Medulla oblongata (tissue), 1 donor: ENCODE data around the gene CTAGE15.
"Not testable (repeated sequence)": the region's sequence is repeated elsewhere in the genome, so short reads cannot be mapped to it uniquely, and the experiment has no call there.

Experiments used
- DNase-seq: peaks from one replicate; pipeline ENCODE4 v3.0.0-alpha.2; 2015; ENCODE audit errors: extremely low spot score

Gene CTAGE15, protein sequence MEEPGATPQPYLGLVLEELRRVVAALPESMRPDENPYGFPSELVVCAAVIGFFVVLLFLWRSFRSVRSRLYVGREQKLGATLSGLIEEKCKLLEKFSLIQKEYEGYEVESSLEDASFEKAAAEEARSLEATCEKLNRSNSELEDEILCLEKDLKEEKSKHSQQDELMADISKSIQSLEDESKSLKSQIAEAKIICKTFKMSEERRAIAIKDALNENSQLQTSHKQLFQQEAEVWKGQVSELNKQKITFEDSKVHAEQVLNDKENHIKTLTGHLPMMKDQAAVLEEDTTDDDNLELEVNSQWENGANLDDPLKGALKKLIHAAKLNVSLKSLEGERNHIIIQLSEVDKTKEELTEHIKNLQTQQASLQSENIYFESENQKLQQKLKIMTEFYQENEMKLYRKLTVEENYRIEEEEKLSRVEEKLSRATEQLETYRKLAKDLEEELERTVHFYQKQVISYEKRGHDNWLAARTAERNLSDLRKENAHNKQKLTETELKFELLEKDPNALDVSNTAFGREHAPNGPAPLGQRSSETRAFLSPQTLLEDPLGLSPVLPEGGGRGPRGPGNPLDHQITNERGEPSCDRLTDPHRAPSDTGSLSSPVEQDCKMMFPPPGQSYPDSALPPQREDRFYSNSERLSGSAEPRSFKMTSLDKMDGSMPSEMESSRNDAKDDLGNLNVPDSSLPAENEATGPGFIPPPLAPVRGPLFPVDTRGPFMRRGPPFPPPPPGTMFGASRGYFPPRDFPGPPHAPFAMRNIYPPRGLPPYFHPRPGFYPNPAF

DNA sequence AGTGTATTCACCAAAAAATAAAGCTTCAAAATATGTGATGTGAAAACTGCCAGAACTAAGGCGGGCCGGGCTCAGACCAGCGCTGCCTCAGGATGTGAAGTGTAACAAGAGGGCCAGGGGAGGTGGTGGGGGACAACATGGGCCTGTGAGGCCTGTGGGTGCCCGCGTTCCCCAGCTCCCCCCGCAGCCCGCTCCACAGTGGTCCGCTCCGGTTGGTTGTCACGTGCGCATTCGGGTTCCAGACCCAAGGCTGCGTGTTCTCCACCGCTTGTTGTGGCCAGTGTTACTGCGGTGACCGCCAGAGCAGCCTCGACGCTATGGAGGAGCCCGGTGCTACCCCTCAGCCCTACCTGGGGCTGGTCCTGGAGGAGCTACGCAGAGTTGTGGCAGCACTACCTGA lies at the start of gene CTAGE15:
Gene CTAGE15 (plus strand): TSS at position 301 of the 400 bp plus-strand sequence. CDS start 17 bp downstream, at position 318.
- not testable (repeated sequence) for DNase-seq

DNA sequence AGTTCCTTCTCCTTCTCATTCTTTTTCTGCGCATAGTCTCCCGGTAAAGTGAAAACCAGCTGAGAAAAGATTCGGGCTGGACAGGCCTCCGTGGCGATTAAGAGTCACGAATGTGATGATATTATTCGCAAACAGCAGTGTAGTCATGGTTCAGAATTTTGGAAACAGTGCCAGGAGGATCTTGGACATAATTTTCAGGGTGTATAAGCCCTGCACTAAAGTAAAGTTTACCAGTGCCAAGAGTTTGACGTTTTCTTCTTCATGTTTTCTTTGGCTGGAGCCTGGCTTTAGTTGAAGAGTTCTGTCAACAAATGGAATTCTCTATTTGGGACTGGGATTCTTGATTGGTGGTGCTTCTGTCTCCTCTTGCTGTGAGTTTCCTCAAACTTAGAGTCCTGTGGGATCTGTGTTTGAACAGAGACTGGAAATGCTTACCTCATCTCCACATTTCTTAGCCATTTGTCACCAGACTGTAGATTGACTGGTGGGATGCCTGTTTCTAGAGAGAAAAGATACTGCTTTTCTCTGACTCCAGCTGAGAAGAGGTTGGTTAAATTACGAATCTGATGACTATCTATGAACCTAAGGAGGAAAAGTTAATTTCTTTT lies 49.2 kb upstream of the CTAGE15 start:
- DNase-seq: not testable (repeated sequence)

DNA sequence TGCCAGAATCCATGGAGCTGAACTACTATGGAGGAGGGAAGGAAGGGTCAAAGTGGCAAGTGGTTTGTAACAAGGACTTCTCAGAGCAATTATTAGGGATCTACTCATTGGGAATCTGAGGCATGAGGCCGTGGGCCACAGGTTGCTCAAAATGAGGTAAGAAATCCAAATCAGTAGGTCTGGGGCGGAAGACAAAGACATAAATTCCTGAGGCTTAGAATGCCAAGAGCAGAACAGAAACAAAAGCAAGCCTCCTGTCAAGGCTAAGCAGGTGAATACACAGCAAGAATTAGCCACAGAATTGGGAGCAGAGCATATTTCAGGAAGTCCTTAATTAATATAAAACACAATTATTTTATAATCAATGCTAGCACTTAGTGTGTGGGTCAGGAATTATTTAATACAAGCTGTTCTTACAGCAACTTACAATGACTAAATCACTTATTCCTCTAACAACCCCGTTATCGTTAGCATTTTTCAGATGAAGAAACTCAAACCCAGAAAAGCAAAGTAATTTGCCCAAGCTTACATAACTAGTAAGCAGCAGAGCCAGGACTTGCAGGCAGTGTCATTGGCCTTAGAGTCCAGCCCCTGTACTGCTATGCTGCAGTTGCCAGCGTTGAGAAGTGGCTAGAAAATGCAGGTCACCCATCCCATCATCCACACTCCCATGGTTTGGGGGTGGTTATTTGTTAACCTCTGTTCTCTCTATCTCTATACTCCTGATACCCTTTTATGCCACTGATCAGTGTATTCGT lies 40.3 kb upstream of the CTAGE15 start:
- DNase-seq: not testable (repeated sequence)

DNA sequence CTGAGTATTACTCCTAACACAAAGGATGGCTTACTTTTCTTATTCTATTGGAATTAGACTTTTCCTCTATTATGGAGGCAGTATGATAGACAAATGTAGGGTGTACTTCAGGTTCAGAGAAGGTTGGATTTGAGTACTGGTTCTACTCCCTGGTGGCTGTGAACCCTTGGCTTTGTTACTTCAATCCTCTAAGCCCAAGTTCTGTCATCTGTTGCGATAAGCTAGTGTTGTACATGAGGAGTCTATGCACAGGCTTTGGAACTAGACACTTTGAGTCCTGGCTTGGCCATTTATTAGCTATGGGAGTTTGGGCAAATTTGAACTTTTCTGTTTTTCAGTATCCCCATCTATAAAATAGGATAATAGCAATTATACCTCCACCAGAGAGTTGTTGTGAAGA lies 39.7 kb upstream of the CTAGE15 start:
- DNase-seq: not testable (repeated sequence)

DNA sequence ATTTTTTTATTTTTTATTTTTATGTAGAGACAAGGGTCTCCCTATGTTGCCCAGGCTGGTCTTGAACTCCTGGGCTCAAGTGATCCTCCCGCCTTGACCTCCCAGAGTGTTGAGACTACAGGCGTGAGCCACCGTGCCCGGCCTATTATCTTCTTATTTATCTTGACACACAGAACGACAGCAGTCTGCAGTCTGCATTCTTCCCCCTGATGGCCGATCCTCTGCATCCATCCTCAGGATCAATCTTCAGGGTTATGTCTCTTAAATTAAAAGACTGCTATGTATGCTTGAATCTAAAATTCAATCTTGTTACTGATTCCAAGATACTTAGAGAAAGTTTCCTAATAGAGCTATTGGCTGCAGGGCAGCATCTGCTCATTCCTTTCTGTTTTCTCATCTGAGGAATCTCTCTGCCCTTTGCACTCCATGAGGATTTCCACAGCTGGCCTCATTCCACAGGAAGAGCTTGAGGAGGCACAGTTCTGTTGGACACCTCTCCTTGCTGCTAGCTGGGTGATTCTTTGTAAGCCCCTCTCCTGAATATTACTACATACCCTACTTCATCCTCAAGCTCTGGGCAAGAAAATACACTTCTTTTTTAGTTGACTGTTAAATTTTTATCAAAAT lies 38.3 kb upstream of the CTAGE15 start:
- not testable (repeated sequence) for DNase-seq

DNA sequence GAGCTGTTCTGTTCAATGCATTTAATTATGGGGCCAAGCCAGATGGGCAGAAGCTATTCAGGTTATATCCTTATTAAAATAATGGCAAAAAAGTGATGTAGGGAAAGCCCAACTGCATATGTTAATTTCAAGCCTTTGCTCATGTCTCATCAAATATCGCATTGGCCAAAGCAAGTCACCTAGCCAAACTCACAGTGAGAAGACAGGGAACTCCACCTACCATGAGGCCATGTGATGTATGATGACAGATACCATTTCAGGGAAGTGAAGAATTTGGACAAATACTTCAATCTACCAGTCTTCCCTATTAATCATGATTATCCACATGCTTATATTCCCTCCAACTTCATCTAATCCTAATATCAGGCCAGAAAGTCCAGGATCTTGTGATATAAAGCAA lies 35.2 kb upstream of the CTAGE15 start:
- not testable (repeated sequence) for DNase-seq

DNA sequence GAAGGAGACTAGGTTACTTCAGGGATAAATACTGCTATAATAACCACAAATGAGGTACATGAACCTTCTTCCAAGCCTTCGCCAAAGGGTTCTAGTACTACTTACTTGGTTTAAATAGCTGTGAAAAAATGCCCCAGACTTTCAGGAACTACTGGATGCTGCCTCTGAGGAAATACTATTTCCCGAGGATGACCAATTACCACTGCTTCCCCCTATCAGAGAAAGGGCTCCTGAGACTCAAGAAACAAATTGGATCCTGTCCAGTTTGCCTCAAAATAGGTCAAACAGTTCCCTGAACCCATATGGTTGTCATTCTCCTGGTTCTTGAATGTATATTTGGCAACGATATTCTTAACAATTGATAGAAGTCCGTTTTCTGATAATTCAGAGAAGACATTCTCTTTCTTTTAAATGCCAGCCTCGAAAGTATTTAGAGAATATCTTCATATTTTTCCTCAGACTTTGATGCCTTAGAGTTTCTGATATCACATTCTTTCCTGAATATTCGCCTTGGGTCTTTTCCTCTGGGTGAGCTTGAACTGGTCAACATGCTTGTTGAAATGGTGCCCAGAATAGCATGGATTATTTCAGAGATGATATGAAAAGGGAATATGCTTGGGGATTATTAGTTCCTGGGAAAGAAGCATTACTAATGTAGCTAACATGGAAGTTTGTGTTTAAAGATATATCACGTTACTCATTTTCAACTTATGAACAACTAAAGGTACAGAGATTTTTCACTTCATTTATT lies 28.1 kb upstream of the CTAGE15 start:
- not testable (repeated sequence) for DNase-seq

DNA sequence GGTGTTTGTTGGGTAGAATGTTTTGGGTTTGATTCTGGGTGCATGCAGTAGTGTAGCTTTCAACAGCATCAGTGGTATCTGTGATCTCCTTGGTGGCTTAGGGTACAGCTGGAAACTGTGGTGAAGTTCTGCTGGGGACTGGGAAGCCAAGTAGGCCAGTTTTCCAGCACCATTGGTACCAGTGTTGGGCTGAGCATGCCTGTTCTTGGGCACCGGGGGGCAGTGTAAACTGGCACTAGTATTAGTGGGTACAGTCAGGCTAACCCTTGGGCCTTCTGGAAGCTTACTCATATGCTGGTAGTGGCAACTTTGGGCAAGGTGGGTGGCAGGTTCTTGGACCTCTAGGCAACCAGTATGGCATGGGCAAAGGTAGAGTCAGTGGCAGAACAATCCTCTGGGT lies 15.6 kb upstream of the CTAGE15 start:
- not testable (repeated sequence) for DNase-seq

DNA sequence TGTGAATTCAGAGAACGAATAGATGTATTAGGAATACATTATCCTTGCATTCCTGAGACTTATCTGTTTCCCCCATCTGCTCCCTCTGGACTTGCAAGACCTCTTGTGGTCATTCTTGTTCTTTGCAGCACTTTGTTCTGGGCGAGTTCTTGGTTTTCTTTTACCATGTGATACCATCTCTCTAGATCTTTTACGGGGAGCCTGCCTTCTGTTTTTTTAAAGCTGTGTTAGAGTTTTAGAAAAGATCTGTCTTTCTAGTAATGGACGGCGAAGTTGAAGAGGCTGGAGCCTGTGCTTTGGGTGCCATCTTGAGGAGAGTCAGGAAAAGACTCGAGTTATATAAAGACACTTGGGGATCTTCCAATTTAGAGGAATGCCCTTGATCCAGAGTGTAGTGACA lies 8.3 kb upstream of the CTAGE15 start:
- not testable (repeated sequence) for DNase-seq

DNA sequence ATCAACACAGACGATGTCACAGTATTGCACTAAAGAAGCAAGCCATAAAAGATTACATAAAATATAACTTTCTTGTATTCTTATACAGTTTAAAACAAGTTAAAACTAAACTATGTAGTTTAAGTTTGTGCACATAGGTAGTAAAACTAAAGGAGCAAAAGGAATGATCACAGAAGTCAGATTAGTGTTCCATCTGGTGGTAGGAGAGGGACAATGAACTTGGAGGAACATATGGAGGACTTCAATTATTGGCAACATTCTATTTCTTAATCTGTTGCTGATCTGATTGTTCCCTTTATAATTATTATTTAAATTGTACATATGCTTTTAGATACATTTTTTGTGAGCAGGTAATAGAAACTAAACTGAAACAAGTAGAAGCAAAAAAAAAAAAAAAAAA lies 5.6 kb upstream of the CTAGE15 start:
- not testable (repeated sequence) for DNase-seq

DNA sequence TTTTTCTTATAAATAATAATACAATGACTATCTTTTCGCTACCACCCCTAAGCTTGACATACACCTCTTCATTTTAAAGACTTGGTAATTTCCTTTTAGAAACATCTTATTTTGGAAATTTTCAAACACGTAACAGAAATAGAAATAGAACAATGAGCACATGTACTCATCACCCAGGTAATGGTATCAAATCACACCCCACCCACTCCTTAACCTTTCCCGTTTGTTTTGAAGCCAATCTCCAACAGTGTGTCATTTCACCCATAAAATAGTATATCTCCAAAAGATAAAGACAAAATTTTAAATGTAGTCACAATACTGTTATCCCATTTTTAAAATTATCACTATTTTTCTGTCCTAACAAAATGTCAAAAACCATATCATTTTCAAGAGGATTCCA lies 16.6 kb downstream of the CTAGE15 start:
- not testable (repeated sequence) for DNase-seq

DNA sequence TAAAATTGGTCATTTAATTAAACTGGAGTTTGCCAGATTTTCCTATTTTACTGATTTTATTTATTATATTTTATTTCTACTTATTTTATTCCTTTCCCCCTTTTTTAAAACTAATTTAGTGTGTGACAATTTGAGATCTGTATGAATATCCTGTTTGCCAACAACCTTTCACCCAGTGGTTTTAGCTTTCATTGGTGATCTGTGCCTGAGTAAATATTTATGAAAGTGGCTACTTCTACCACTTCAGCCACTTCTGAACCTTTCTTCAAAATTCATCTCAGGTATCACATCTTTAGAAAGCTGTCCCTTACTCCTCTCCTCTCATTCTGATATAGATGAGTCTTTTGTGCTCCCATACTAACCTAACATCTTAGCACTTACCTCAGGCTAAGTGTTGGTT lies 18.3 kb downstream of the CTAGE15 start:
- DNase-seq: not testable (repeated sequence)

DNA sequence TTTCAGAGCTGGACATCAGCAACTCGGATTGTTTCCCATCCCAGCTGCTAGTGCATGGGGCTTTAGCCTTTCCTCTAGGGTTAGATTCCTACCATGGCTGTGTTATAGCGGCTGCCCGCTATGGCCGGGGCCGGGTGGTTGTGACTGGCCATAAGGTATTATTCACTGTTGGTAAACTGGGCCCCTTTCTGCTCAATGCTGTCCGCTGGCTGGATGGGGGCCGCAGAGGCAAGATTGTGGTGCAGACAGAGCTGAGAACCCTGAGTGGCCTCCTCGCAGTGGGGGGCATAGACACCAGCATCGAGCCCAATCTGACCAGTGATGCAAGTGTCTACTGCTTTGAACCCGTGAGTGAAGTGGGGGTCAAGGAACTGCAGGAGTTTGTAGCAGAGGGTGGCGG lies 26.5 kb downstream of the CTAGE15 start:
- DNase-seq: not testable (repeated sequence)

DNA sequence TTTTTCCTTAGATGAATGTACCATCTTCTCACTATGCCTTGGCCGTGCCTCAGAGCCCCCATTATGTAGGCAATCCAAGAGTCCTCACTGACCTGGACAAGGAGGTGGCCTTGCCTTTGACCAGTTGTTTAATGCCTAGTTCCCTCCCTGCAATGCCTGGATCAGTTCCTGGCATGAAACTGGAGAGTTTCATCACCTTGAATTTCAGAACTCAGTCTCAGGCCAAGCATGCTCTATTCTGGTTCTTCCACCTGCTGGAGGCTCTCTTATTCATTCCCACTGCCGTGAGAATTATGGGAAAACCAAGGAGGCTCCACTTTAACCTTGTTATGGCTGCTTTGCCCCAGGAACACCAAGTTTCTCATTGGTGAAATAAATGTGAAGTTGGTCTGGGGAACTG lies 31.9 kb downstream of the CTAGE15 start:
- DNase-seq: not testable (repeated sequence)

DNA sequence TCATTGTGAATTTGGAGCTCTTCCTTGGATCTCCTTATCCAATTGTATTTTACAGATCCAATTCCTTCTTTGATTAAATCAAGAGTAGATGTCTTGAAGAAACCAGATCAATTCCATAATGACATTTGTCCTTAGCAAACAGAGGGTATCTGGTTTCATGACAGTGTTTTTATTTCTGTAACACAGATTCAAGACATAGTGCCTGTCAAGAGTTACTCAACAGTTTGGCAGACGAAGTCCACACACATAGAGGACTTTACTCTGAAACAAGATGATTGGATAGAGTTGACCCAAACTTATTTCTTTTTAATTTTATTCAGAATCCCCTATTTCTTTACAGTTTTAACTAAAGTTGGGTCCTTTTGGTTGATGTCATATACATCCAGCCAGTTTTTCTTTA lies 34.5 kb downstream of the CTAGE15 start:
- DNase-seq: not testable (repeated sequence)

DNA sequence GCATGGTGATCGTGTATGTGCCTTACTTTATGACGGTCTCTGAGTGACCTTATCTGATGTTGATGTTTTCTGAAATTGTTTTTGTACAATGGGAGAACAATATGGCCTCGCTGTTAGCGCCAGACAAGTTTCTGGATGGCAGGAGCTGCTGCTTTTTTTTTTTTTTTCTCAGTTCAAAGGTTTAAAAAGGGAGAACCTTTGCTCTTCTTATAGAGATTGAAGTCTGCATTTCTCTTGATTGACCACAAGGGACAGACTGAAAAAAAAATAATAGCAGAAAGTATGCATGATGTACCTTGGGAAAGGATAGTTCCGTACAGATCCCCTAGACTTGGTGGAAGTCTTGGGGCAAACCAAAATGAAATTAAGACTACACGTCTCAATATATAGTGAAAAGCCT lies 43.9 kb downstream of the CTAGE15 start:
- peak; percentile 1 for DNase-seq

DNA sequence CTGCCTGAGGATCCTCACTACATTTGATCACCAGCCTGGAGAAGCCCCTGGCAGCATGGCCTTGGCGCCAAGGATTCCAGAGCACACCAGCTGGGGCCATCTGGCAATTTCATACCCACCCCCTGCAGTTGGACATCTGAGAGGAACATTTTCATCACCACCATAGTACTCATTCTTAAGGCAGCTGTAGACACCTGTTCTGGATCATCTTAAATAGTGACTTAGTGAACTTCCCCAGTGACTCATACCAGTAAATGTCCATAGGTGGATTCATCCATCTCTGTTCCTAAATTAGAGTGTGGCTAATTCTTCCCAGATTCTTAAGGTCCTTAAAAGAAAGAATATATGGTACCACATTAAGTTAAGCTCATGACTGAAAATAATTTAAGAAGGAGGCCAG lies 45.6 kb downstream of the CTAGE15 start:
- not testable (repeated sequence) for DNase-seq

DNA sequence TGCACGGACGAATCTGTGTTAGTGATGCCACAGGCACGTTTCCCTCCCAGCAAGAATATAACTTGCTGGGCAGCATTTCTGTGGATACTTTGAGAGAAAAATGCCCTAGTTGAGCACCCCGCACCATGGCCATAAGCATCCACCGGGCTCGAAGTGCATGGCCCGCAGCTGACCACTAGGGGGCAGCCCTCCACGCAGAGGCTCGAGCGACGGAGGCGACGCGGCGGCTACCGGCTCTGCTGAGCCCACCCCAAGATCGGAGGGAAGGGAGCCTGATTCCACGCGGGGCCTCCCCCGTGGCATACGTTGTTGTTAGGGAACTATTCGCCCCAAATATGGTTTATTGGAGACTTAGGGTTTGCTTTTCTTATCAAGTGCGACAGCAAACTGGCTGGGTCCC lies 48.5 kb downstream of the CTAGE15 start:
- DNase-seq: not testable (repeated sequence)

DNA sequence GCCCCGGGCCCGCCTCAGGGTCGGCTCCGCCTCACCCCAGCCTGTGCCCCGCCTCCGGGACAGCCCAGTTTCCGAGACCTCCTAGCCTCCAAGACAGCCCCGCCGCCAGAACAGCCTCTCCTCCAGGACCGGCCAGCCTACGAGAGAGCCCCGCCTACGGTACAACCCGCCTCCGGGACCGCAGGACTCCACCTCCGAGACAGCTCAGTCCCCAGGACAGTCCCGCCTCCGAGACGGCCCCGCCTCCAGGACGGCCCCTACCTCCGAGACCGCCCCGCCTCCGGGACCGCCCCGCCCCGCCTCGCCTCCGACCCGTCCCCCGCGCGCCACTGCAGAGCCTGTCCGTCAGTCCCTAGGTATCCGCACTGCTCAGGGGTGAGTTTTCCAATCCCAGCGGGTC lies 49.0 kb downstream of the CTAGE15 start, which contains the start of gene TCAF2:
Gene TCAF2 (plus strand): TSS at position 329 of the 400 bp plus-strand sequence.
- DNase-seq: not testable (repeated sequence)

DNA sequence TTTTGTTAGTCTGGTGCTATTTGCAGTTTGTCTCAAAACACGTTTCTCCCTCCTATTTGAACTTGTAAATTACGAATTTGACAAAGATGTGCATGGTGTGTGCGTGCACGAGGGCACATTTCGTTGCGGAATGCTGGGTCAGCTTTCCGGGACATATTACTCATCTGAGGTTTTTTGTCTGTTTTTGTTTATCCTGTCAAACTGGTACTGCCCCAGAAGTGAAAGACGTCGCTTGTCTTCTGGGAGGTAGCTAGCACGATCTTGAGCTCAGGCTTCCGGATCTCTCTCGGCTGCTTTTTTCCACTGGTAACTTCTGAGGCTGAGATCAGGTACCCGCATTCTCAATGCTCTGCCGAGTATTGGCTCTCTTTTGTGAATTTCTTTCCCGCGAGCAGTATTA lies 49.6 kb downstream of the CTAGE15 start:
- not testable (repeated sequence) for DNase-seq
